NB4 (cell line): Measurements from ENCODE around the gene HOTAIR.

Experiments used
- MYC ChIP-seq: IDR thresholded peaks from 2 replicates; pipeline ENCODE4 v1.6.1; 2011; ENCODE audit warnings: low read depth, low read length
- POLR2A ChIP-seq: IDR thresholded peaks from 2 replicates; pipeline ENCODE4 v1.6.1; 2011; ENCODE audit warnings: mild to moderate bottlenecking; ENCODE audit not compliant: insufficient read length; ENCODE audit errors: extremely low read depth

DNA sequence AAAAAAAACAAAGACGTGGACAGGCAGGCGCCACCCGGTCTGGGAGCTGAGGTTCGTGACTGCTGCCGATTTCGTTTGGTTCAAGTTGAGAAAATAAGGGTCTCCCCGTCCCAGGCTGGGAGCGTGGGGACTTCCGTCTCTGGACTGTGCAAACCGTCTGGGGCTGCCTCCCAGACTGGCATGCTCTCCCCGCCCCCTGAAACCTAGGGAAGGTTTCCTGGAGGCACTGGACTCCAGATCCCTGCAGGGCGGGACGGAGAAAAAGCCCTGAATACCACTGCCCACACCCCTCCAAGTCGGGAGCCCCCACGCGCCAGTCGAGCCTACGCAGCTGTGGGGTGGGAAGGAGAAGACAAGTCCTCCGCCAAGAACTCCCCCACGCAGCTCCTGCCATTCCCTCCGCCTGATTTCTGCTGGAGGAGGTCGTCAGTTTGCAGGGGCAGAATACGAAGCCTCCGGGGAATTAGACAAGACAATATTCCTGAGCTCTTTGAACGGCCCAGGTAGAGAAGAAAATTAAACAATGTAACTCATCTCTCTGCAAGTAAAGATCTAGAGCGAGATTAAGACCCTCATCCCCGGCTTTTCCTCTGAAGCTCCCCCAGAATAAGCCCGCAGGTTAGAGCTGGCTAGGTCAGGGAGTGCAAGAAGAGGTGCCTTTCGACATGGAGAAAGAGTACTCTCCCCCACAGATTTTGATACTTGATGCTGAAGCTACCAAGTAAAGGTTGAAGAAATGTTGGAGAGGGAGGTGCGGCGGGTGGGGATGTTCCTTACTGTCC lies 46.5 kb downstream of the HOTAIR start:
- TF ChIP-seq POLR2A (no peak), MYC (no peak)
